OCI-LY3 (cell line): Measurements from ENCODE around the gene GNB1.
A peak's percentile ranks its signal among the peaks of the same experiment; 100 is the strongest.
"Not testable (repeated sequence)": the region's sequence is repeated elsewhere in the genome, so short reads cannot be mapped to it uniquely, and the experiment has no call there.

Experiments used
- H2AFZ ChIP-seq: fragments of 200-600, 300-600 bp; shearing (Covaris generic); 2 replicates; pipeline ENCODE4 v1.6.0; 2014; ENCODE audit warnings: antibody characterized with exemption, low read depth, low read length
- H3K27ac ChIP-seq: fragments of 200-600, 300-600 bp; sonication (generic); 2 replicates; pipeline ENCODE4 v1.5.1; 2014; ENCODE audit warnings: mild to moderate bottlenecking, low read length, moderate library complexity, mixed read lengths
- H3K27me3 ChIP-seq: fragments of 200-600, 300-600 bp; sonication (generic); 2 replicates; pipeline ENCODE4 v1.6.1; 2014; ENCODE audit warnings: low read depth, low read length, mixed read lengths
- H3K36me3 ChIP-seq: fragments of 200-600, 300-600 bp; sonication (generic); replicated peaks from 2 replicates; pipeline ENCODE3; 2014; ENCODE audit warnings: low read depth, low read length, mixed read lengths
- H3K4me1 ChIP-seq: fragments of 300-600, 200-600 bp; sonication (generic); 2 replicates; pipeline ENCODE4 v1.6.1; 2014; ENCODE audit warnings: low read length, mixed read lengths
- H3K4me2 ChIP-seq: fragments of 200-600, 300-600 bp; sonication (generic); 2 replicates; pipeline ENCODE4 v1.6.1; 2014; ENCODE audit warnings: low read length, mixed read lengths
- H3K4me3 ChIP-seq: fragments of 300-600, 200-600 bp; sonication (generic); 2 replicates; pipeline ENCODE4 v1.5.1; 2014; ENCODE audit warnings: antibody characterized with exemption, mild to moderate bottlenecking, low read length, moderate library complexity
- H3K79me2 ChIP-seq: fragments of 300-600, 200-600 bp; shearing (Covaris generic); 2 replicates; pipeline ENCODE4 v1.6.1; 2014; ENCODE audit warnings: mild to moderate bottlenecking, low read length, mixed read lengths
- H3K9ac ChIP-seq: fragments of 300-600, 200-600 bp; shearing (Covaris generic); 2 replicates; pipeline ENCODE4 v1.6.0; 2014; ENCODE audit warnings: mild to moderate bottlenecking, low read length, moderate library complexity
- H3K9me3 ChIP-seq: fragments of 200-600, 300-600 bp; shearing (Covaris generic); 2 replicates; pipeline ENCODE4 v1.6.1; 2014; ENCODE audit warnings: low read length, mixed read lengths; ENCODE audit not compliant: insufficient read depth
- H4K20me1 ChIP-seq: fragments of 200-600, 300-600 bp; sonication (generic); 2 replicates; pipeline ENCODE4 v1.6.1; 2016; ENCODE audit warnings: low read length, mixed read lengths; ENCODE audit not compliant: insufficient read depth
- CTCF ChIP-seq: fragments of 200-600, 300-600 bp; sonication (generic); IDR thresholded peaks from 2 replicates; pipeline ENCODE4 v1.5.1; 2014; ENCODE audit warnings: antibody characterized with exemption, low read length, low read depth
- EZH2phosphoT487 ChIP-seq: fragments of 200-600 bp; shearing (Covaris generic); IDR thresholded peaks from 2 replicates; pipeline ENCODE4 v1.6.1; 2018; ENCODE audit warnings: antibody characterized with exemption, mixed run types, low read depth

The GNB1 gene

GRCh38 chr1:1748686-1749321, 142.1 kb downstream of the GNB1 start:
- Histone ChIP-seq H2AFZ (no peak overlapping the region), H3K4me3 (no peak overlapping the region), H3K36me3 (peaks cover 9% of the 10 kb centered on the region), H3K27ac (no peak overlapping the region), H3K4me1 (no peaks in the 10 kb centered on the region), H3K79me2 (no peaks in the 10 kb centered on the region), H3K9ac (no peak overlapping the region), H3K9me3 (no peaks in the 10 kb centered on the region), H4K20me1 (no peaks in the 10 kb centered on the region), H3K4me2 (no peak overlapping the region), H3K27me3 (no peaks in the 10 kb centered on the region)
- TF ChIP-seq EZH2phosphoT487, result no peak
- no peak for TF ChIP-seq CTCF

- not testable (repeated sequence) for H3K27me3 ChIP-seq, H4K20me1 ChIP-seq, H3K9me3 ChIP-seq, H3K9ac ChIP-seq, H3K4me3 ChIP-seq, H3K36me3 ChIP-seq, H3K79me2 ChIP-seq, H3K4me2 ChIP-seq, H3K4me1 ChIP-seq, H2AFZ ChIP-seq
- peak overlapping the region; percentile 61 for H3K27ac ChIP-seq
Observed at GRCh38 chr1:1746566-1746909, 144.3 kb downstream of the GNB1 start.

GRCh38 chr1:1745651-1746565, 145.0 kb downstream of the GNB1 start:
- H3K27ac ChIP-seq, result peak overlapping the region; percentile 61
- not testable (repeated sequence) for H2AFZ ChIP-seq, H4K20me1 ChIP-seq, H3K36me3 ChIP-seq, H3K27me3 ChIP-seq, H3K9me3 ChIP-seq, H3K4me2 ChIP-seq, H3K4me1 ChIP-seq, H3K79me2 ChIP-seq
- peak overlapping the region; percentile 48; the same call in 1 of the 2 replicates for H3K9ac ChIP-seq
- H3K4me3 ChIP-seq, result peak overlapping the region; percentile 50

GRCh38 chr1:1742529-1742928, 148.4 kb downstream of the GNB1 start:
- H3K9ac ChIP-seq, H3K9me3 ChIP-seq, H4K20me1 ChIP-seq, H3K4me1 ChIP-seq, H3K27ac ChIP-seq, H3K27me3 ChIP-seq, H3K79me2 ChIP-seq, H3K4me2 ChIP-seq, H3K36me3 ChIP-seq, H2AFZ ChIP-seq, H3K4me3 ChIP-seq: not testable (repeated sequence)

- not testable (repeated sequence) for H3K4me3 ChIP-seq, H3K27me3 ChIP-seq, H3K4me1 ChIP-seq, H3K9me3 ChIP-seq, H3K9ac ChIP-seq, H3K27ac ChIP-seq, H4K20me1 ChIP-seq, H3K36me3 ChIP-seq, H2AFZ ChIP-seq, H3K4me2 ChIP-seq, H3K79me2 ChIP-seq
Observed at GRCh38 chr1:1741013-1741412, 149.9 kb downstream of the GNB1 start.

- not testable (repeated sequence) for H4K20me1 ChIP-seq, H3K27me3 ChIP-seq, H3K79me2 ChIP-seq, H3K4me1 ChIP-seq, H3K27ac ChIP-seq, H3K9ac ChIP-seq, H3K9me3 ChIP-seq, H2AFZ ChIP-seq, H3K4me3 ChIP-seq, H3K36me3 ChIP-seq, H3K4me2 ChIP-seq
Observed at GRCh38 chr1:1738799-1739337, 152.0 kb downstream of the GNB1 start.

GRCh38 chr1:1737675-1738590, 153.0 kb downstream of the GNB1 start:
- not testable (repeated sequence) for H2AFZ ChIP-seq, H3K4me2 ChIP-seq, H3K9me3 ChIP-seq, H3K36me3 ChIP-seq, H3K4me3 ChIP-seq, H3K27me3 ChIP-seq, H3K4me1 ChIP-seq, H3K79me2 ChIP-seq, H3K27ac ChIP-seq, H4K20me1 ChIP-seq, H3K9ac ChIP-seq
